IPS DF 4.7 (cell line): ENCODE results near the gene SUSD6.
"Not testable (repeated sequence)": the region's sequence is repeated elsewhere in the genome, so short reads cannot be mapped to it uniquely, and the experiment has no call there.

Source experiments
- DNase-seq: peaks from one replicate; pipeline ENCODE4 v3.0.0-alpha.2; 2013; ENCODE audit warnings: low spot score; ENCODE audit errors: extremely low read depth

SUSD6 gene

GRCh38 chr14:69647642-69648041 lies 36.2 kb downstream of the SUSD6 start:
- not testable (repeated sequence) for DNase-seq

DNA sequence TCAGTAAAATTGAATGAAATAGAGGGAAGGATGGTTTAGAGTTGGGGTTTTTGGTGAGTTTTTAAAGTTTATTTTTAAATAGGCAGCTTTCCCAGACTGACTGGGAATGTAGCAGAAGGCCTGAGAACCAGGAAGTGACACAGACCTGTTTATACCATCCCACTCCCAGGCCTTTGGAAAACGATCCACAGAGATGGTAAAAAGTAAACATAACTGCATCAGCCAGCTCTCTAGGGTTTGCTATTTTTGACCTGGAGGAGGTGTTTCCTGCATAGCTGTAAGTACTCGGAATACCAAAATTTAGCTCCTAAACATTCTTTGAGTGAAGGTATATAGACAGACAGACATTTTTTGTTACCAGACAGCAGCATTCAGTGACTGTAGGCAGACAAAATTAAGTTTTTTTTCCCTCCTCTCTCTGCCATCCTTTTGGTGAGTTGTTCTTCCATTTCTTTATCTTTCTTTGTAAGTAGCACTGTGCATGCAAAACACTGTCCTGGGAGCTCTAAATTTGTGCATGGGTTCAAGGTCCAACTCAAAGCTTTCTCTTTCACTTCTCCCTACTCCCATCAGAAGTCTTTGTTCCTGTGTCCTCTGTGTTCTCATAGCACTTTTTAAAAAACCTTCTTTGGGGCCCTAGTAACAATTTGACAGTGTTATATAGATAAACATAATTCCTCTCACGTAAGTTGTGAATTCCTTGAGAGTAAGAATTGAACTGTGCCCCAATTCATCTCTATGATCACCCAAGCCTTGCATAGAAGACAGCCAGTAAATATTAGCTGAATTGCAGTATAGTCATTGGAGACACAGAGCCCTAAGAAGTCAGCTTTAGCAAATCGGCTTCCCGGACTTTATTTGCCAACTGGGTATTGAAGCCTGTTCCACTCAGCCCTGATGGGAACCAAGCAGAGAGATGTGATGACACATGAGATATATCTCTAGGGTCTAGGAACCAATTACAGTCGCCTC lies 37.4 kb downstream of the SUSD6 start:
- DNase-seq, result no peak

- no peak for DNase-seq
Observed at GRCh38 chr14:69650948-69651369, 39.6 kb downstream of the SUSD6 start.

- no peak for DNase-seq
Observed at GRCh38 chr14:69651664-69652063, 40.3 kb downstream of the SUSD6 start.

GRCh38 chr14:69652942-69653684 lies 41.7 kb downstream of the SUSD6 start:
- DNase-seq, result no peak

- no peak for DNase-seq
Observed at GRCh38 chr14:69654116-69654515, 42.7 kb downstream of the SUSD6 start.

GRCh38 chr14:69657950-69658355 lies 46.6 kb downstream of the SUSD6 start:
- DNase-seq, result no peak

GRCh38 chr14:69658664-69659261 lies 47.4 kb downstream of the SUSD6 start:
- DNase-seq, result no peak

DNA sequence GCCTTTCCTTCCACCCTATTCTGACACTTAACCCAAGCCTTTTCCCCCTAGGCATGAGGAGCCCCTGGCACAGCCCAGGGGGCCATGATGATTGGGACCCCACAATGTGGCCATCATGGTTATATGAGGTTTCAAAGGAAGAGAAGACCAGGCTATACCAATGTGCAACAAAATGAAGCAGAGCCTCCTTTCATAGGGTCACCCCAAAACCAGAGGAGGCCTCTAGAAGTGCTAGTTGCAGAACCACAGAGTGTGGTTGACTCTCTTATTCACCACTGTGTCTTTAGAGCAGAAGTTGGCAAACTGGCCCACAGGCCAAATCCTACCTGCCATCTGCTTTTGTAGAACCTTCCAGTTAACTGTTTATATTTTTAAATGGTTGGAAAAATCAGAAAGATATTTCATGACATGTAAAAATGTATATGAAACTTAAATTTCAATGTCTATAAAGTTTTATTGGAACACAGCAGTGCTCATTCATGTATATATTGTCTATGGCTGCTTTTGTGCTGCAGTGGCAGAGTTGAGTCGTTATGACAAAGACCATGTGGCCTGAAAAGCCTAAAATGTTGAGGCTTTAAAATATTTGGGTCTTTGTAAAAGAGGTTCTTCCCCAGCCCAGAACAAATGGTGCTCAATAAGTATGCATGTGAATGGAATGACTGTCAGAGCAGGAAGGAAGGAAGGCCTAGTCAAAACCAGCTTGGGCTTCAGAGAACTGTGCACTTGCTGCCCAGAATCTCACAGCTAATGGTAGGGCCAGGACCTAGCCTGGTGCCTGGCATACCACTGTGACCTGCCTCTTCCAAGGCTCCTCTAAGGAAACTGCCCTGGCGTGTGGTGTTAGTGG lies 49.2 kb downstream of the SUSD6 start:
- no peak for DNase-seq

DNA sequence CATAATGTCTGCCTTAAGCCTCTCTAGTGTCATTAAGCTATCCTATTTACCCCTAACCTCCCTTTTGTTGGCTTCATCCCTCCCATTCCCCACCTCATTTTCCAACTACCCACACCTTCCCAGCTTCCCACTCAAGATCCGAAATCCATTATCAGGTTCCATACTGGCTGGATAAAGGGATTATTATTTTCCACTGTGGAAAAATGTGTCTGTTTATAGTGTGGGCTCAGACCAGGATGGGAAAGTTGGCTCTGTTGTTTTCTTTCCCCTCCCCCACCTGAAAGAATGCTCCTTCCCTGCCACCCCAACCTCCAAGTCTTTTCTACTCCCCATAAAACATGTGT lies 49.8 kb downstream of the SUSD6 start:
- no peak for DNase-seq

DNA sequence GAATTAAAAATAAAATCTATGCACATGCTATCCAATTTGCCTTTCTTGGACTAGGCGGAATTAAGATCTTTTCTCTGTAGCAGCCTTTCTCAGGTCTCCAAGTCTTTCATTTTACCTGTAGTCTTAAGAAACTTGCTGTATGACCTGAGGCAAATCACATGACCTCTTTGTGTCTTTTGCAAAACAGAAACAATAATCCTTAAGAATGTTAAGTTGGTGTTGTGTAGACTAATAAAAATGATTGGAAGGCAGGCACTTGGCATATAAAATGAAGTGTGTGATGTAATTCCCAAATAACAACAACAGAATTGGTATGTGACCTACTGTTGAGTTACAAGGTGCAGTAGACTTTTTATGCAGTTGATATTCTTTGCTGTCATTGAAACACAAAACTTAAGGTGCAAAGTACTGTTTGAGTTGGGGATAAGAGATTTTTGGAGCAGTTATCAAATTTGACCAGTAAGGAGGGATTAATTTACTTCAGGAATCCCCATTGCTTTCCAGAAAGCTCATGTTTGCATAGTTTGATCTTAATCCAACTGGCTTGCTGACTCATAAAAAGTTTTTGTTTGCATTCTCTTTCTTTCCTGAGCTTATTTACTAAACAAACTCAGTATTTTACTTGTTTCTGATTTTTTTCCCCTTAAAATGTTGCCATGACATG lies 51.4 kb downstream of the SUSD6 start:
- no peak for DNase-seq

DNA sequence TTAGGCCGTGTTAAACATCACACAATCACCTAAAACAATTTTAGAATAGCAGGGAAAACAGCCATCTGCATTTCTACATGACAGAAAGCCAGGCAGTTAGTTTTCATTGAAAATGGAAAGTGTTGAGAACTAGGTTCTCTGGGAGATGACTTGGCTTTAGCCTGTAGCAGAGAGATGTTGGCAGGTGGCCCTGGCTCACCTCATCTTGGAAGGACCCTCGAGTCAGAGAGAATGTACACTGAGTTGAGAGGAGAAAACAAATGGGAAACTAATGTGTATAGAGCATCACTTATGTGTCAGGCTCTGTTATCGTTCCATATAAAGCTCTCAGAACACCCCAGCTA lies 51.9 kb downstream of the SUSD6 start:
- DNase-seq, result no peak

DNA sequence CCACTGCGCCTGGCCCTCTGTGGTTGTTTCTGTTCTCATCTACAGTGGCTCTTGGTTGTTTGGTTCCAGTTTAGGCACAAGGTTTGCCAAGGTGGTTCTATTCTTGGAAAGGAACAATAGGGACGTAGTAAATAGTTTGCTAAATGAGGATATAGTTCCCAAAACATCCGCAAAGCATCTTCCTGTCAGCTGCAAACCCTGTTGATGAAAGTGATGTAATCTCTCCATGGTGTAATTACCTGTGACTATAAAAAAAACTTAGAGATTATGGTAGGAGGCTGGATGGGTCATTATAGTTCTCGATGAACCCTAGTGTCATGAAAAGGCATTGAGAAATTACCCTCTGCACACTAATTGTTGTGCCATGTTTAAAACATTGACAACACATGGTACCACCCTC lies 52.9 kb downstream of the SUSD6 start:
- no peak for DNase-seq

GRCh38 chr14:69664865-69665526 lies 53.6 kb downstream of the SUSD6 start:
- DNase-seq, result no peak

DNA sequence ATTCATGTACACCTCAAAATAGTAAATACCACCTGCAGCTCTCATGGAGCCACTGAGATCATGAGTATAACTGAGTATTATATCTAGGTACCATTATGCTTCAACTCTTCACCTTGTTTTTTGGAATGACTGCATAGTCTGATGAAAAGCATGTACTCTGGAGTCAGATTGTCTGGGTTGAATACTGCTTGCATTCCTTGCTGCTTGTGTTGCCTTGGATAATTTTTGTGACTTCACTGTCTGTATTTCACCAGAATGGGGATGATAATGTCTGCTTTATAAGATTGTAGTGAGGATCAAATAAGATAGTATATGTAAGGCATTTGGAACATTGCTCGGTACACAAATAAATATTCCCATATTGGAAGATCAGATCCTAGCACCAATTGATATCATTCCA lies 54.2 kb downstream of the SUSD6 start:
- no peak for DNase-seq

DNA sequence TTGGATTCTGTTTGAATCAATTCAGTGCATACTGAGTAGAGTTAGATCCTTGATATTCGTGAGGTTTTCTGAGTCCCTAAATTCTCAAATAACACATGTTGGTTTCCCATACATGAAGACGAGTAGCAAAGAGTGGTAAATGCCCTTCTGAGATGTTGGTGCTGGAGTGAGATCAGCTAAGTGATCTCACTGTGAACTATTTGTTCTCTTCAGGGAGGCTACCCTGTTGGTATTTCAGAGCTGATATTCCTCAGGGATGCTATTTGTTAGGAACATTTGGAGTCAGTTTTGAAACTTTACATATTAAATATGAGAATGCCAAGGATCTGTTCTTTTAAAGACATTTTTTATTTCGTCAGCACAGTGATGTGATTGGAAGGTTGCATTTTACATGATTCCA lies 54.7 kb downstream of the SUSD6 start:
- no peak for DNase-seq

DNA sequence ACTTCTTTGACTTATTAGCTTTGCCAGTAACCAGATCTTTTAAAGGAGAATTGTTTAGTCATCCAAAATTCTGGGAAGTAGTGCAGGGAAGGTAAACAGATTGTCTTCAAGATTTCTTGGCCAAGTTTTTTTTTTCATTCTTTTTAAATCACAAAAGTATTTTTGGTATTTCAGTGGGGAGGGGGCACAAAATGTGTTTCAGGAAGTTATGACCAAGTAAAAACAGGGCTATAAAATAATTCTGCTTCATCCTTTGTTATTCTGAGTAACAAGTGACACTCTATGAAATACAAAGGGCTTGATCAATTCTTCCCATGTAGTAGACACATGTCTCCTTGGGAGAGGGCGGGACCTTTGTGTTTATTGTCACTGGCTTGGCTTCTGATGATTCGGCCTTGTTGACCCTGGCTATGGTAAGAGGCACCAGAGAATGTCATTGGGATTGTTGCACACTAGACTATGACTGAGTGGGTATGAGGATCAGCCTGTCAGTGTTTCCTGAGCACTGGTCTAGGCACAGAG lies 55.4 kb downstream of the SUSD6 start:
- no peak for DNase-seq

GRCh38 chr14:69667938-69668335 lies 56.5 kb downstream of the SUSD6 start:
- DNase-seq, result no peak

DNA sequence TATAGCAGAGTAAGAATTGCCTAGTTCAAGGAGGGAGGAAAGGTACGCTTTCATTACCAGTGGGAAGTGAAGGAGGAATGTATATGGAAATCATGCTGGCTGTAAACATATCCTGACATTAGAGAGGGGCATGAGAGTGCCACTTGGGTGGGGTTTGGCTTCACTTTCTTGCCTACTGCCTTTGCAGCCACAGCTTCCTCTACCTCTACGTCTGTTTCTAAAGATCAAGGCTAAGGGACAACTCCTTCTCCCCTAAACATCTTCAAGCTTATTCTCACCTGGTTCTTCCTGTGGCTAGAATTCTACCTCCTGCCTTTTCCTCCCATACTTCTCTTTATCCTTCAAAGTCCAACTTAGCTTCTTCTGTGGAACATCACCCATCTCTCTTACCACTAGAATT lies 58.0 kb downstream of the SUSD6 start:
- DNase-seq, result no peak

- DNase-seq, result no peak
Observed at GRCh38 chr14:69670093-69670492, 58.7 kb downstream of the SUSD6 start.
